B cell (primary cell): ENCODE results near the gene NOS1AP. TPM values are rescaled to one million over a fixed set of nuclear protein-coding genes. Genes with fewer than 3 reads are reported as not detected.

Experiments
- ATAC-seq: fragments of 200-7000 bp; cut with Tn5 transposase; one replicate; pipeline ENCODE4 v1.10.0; 2021; ENCODE audit warnings: low read depth, mild to moderate bottlenecking, moderate number of reproducible peaks, moderate library complexity
- CTCF ChIA-PET: fragments of 350-600 bp; sonication (Branson Sonifier 250); formaldehyde crosslinking; loops from one replicate; lab custom pipeline; 2021; ENCODE audit warnings: antibody characterized with exemption, inconsistent platforms; lab: Charles Lee
- POLR2A ChIA-PET: fragments of 350-600 bp; sonication (Branson Sonifier 250); formaldehyde crosslinking; loops from one replicate; lab custom pipeline; 2021; ENCODE audit warnings: antibody characterized with exemption; lab: Charles Lee
- DNase-seq: peaks from one replicate; pipeline ENCODE4 v3.0.0; 2013
- H2AFZ ChIP-seq: 2 replicates; pipeline ENCODE4 v1.6.1; 2012; ENCODE audit warnings: mild to moderate bottlenecking, low read depth, low read length; ENCODE audit not compliant: insufficient read depth, poor library complexity, severe bottlenecking
- H3K27ac ChIP-seq, 2 donors: 1 replicate in 1 of 2; 2 replicates in 1 of 2; pipeline ENCODE4 v1.5.1; 2012 to 2013; ENCODE audit warnings: low read length in 2 of 2, mild to moderate bottlenecking in 2 of 2, moderate library complexity in 1 of 2
- H3K27me3 ChIP-seq, 4 experiments: fragments of 200-600 bp in 1 of 4; sonication (generic) in 1 of 4; replicated peaks in 1 of 4; 1 replicate in 2 of 4; 2 replicates in 2 of 4; pipeline versions ENCODE4 v1.6.1 to v1.7.0; 2013 to 2016; ENCODE audit warnings: low read length in 3 of 4, mild to moderate bottlenecking in 2 of 4, mixed read lengths in 1 of 4, moderate library complexity in 1 of 4; ENCODE audit not compliant: insufficient read depth in 4 of 4, control insufficient read depth in 3 of 4; ENCODE audit errors: control extremely low read depth in 1 of 4
- H3K36me3 ChIP-seq, 2 experiments: replicated peaks in 1 of 2; 1 replicate in 1 of 2; 2 replicates in 1 of 2; pipeline versions ENCODE4 v1.6.1 to v1.7.1; 2013; ENCODE audit warnings: low read length in 1 of 2; ENCODE audit not compliant: insufficient read depth in 2 of 2, control insufficient read depth in 1 of 2; ENCODE audit errors: control extremely low read depth in 1 of 2, extremely low read depth in 1 of 2
- H3K4me1 ChIP-seq, 2 donors: fragments of 200-600 bp in 1 of 2; sonication (generic) in 1 of 2; 1 replicate in 1 of 2; 2 replicates in 1 of 2; pipeline versions ENCODE4 v1.5.1 to v1.6.1; 2013 to 2017; ENCODE audit warnings: low read length in 2 of 2; ENCODE audit not compliant: control insufficient read depth in 2 of 2, insufficient read depth in 2 of 2
- H3K4me2 ChIP-seq: replicated peaks from 2 replicates; pipeline ENCODE3; 2012; ENCODE audit warnings: mild to moderate bottlenecking, low read depth, low read length; ENCODE audit not compliant: poor library complexity, severe bottlenecking
- H3K4me3 ChIP-seq, 5 experiments: fragments of 200-600 bp in 1 of 5; sonication (generic) in 1 of 5; 1 replicate in 3 of 5; 2 replicates in 2 of 5; pipeline versions ENCODE4 v1.5.1 to v1.7.0; 2011 to 2016; ENCODE audit warnings: low read length in 4 of 5, mild to moderate bottlenecking in 4 of 5, low read depth in 2 of 5, control low read depth in 1 of 5, moderate library complexity in 1 of 5; ENCODE audit not compliant: insufficient read depth in 1 of 5; ENCODE audit errors: control extremely low read depth in 1 of 5, extremely low read depth in 1 of 5
- H3K79me2 ChIP-seq: fragments of 200-600 bp; sonication (generic); one replicate; pipeline ENCODE4 v1.6.0; 2016; ENCODE audit warnings: low read length; ENCODE audit not compliant: control insufficient read depth, insufficient read depth
- H3K9ac ChIP-seq: fragments of 200-600 bp; sonication (generic); 2 replicates; pipeline ENCODE4 v1.6.1; 2017; ENCODE audit warnings: mild to moderate bottlenecking, low read length, moderate library complexity
- H3K9me3 ChIP-seq, 3 donors: one replicate each; pipeline versions ENCODE4 v1.6.1 to v1.7.1; 2013; ENCODE audit warnings: low read length in 2 of 3; ENCODE audit not compliant: control insufficient read depth in 2 of 3, insufficient read depth in 1 of 3; ENCODE audit errors: control extremely low read depth in 1 of 3
- H4K20me1 ChIP-seq: 2 replicates; pipeline ENCODE4 v1.6.0; 2012; ENCODE audit warnings: mild to moderate bottlenecking, low read length; ENCODE audit not compliant: insufficient read depth, control insufficient read depth, poor library complexity, severe bottlenecking
- H3K27ac Mint-ChIP-seq: one replicate; pipeline ENCODE4 v1.8.0; 2021; ENCODE audit warnings: mixed read lengths
- H3K27me3 Mint-ChIP-seq: one replicate; pipeline ENCODE4 v1.8.0; 2021; ENCODE audit warnings: mixed read lengths
- H3K4me1 Mint-ChIP-seq: one replicate; pipeline ENCODE4 v1.8.0; 2021; ENCODE audit warnings: mixed read lengths
- H3K4me3 Mint-ChIP-seq: one replicate; pipeline ENCODE4 v1.8.0; 2021; ENCODE audit warnings: mixed read lengths
- H3K9me3 Mint-ChIP-seq: one replicate; pipeline ENCODE4 v1.8.0; 2022; ENCODE audit warnings: mixed read lengths; ENCODE audit not compliant: insufficient read depth
- CTCF ChIP-seq: fragments of 200-600 bp; IDR thresholded peaks from one replicate; pipeline ENCODE4 v1.8.0; 2022; ENCODE audit warnings: antibody characterized with exemption, mild to moderate bottlenecking
- EZH2 ChIP-seq: IDR thresholded peaks from 2 replicates; pipeline ENCODE4 v1.6.1; 2012; ENCODE audit warnings: borderline replicate concordance, low read depth, mild to moderate bottlenecking, moderate library complexity, low read length; ENCODE audit not compliant: insufficient read depth, poor library complexity, severe bottlenecking
- WGBS: methylation state at CpG from one replicate; pipeline ENCODE4 v1.1.5; 2013; ENCODE audit warnings: missing lambda C conversion rate; ENCODE audit not compliant: insufficient coverage; 5-methylcytosine and 5-hydroxymethylcytosine counted together
- intact Hi-C: fragments of 100-400 bp; cut with micrococcal nuclease; formaldehyde crosslinking; loops from one replicate; pipeline ENCODE4 v1.10.0; 2022
- polyA plus RNA-seq: library from polyadenylated mRNA; depleted of rRNA; stranded (reverse); fragments of >200 nt; gene quantifications from 2 replicates; pipeline ENCODE4 v1.2.3, GENCODE V29; 2012
- total RNA-seq, 2 donors: library from RNA; stranded (reverse); fragments of 120-200 nt in 1 of 2; gene quantifications; 1 replicate in 1 of 2; 2 replicates in 1 of 2; pipeline versions ENCODE4 v1.2.3 to v1.2.4, GENCODE V29; 2013 to 2022

NOS1AP gene
- total and polyA plus RNA-seq, 2 donors (not counting 1 experiment from before 2014, with no cell fraction given), result 0.32 TPM; not detected in 1

- POLR2A ChIA-PET, result no interaction called here
- H3K4me2 ChIP-seq, result no peak overlapping the region
- intact Hi-C loops, result no loop called here
- H3K27me3 ChIP-seq, result no peaks in the 10 kb centered on the region
- no peaks in the 10 kb centered on the region for H3K9me3 Mint-ChIP-seq
- WGBS, result no CpG with 5 or more reads among the region's 4 CpGs
- no peak overlapping the region for H3K4me3 Mint-ChIP-seq
- no peak overlapping the region for H3K27ac Mint-ChIP-seq
- peaks cover 3% of the 10 kb centered on the region for H3K27me3 Mint-ChIP-seq
- H3K79me2 ChIP-seq, result no peaks in the 10 kb centered on the region
- no peaks in the 10 kb centered on the region for H3K36me3 ChIP-seq
- DNase-seq (no peak), ATAC-seq (no peak)
- H3K27ac ChIP-seq, result no peak overlapping the region
- no peak overlapping the region for H2AFZ ChIP-seq
- H3K9ac ChIP-seq, result no peak overlapping the region
- no peak overlapping the region for H3K4me3 ChIP-seq
- CTCF ChIA-PET, result no interaction called here
- no peaks in the 10 kb centered on the region for H3K4me1 Mint-ChIP-seq
- TF ChIP-seq EZH2 (no peak), CTCF (no peak)
- no peaks in the 10 kb centered on the region for H3K9me3 ChIP-seq
- H4K20me1 ChIP-seq, result no peaks in the 10 kb centered on the region
- no peaks in the 10 kb centered on the region for H3K4me1 ChIP-seq
Observed at GRCh38 chr1:162178432-162178831, 108.9 kb downstream of the NOS1AP start.

DNA sequence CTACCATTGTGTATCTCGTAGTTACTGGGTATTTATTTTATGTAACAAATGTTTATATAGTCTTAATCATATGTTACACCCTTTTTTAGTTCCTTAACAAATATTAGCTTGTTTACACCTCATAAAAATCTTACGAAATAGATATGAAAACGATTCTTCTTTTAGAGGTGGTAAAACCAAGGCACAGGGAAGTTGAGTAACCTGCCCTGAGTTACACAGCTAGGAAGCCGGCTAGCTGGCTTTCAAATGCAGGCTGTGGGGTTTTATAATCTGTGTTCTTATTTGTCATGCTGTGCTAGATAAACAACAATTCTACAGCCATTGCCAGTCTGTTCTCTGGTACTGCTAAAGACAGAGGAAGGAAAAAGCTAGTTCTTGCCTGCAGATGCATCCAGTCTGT, 109.6 kb downstream of the NOS1AP start:
- H3K27me3 Mint-ChIP-seq, result peaks cover 3% of the 10 kb centered on the region
- H3K9me3 ChIP-seq, result no peaks in the 10 kb centered on the region
- H4K20me1 ChIP-seq, result no peaks in the 10 kb centered on the region
- no peak overlapping the region for H3K4me2 ChIP-seq
- no peak overlapping the region for H2AFZ ChIP-seq
- no peaks in the 10 kb centered on the region for H3K79me2 ChIP-seq
- ChIA-PET POLR2A (no interaction called here), CTCF (no interaction called here)
- TF ChIP-seq CTCF, result no peak
- TF ChIP-seq EZH2, result no peak
- H3K4me1 Mint-ChIP-seq, result no peaks in the 10 kb centered on the region
- no peak for ATAC-seq
- 80% methylated on average over 2 of the region's 4 CpGs for WGBS
- no peak for DNase-seq
- H3K4me1 ChIP-seq, result no peaks in the 10 kb centered on the region
- no peak overlapping the region for H3K27ac ChIP-seq
- H3K4me3 ChIP-seq, result no peak overlapping the region
- H3K4me3 Mint-ChIP-seq, result no peak overlapping the region
- H3K9ac ChIP-seq, result no peak overlapping the region
- no peak overlapping the region for H3K27ac Mint-ChIP-seq
- H3K9me3 Mint-ChIP-seq, result no peaks in the 10 kb centered on the region
- H3K36me3 ChIP-seq, result no peaks in the 10 kb centered on the region
- intact Hi-C loops, result no loop called here
- no peaks in the 10 kb centered on the region for H3K27me3 ChIP-seq
